Spleen (tissue), 11 donors: Measurements from ENCODE around the gene FBLN1. TPM values are rescaled to one million over a fixed set of nuclear protein-coding genes. Genes with fewer than 3 reads are reported as not detected.

Experiments
- DNase-seq: peaks from one replicate; pipeline ENCODE4 v3.0.0-alpha.2; 2020
- H3K27ac ChIP-seq, 8 donors: fragments of 200-600 bp; sonication (generic) in 7 of 8; 1 replicate in 4 of 8; 2 replicates in 4 of 8; pipeline versions ENCODE4 v1.5.0 to v1.8.0; 2016 to 2021; ENCODE audit warnings: inconsistent platforms in 4 of 8, mild to moderate bottlenecking in 4 of 8, moderate library complexity in 1 of 8
- H3K27me3 ChIP-seq, 7 donors: fragments of 200-600 bp; sonication (generic) in 6 of 7; replicated peaks in 1 of 7; 1 replicate in 4 of 7; 2 replicates in 3 of 7; pipeline versions ENCODE4 v1.5.0 to v1.8.0; 2016 to 2021; ENCODE audit warnings: inconsistent platforms in 3 of 7, mild to moderate bottlenecking in 1 of 7
- H3K36me3 ChIP-seq, 6 donors: fragments of 200-600 bp; sonication (generic) in 5 of 6; 1 replicate in 4 of 6; 2 replicates in 2 of 6; pipeline versions ENCODE4 v1.5.0 to v1.8.0; 2016 to 2021; ENCODE audit warnings: inconsistent platforms in 2 of 6
- H3K4me1 ChIP-seq, 6 donors: fragments of 200-600 bp; sonication (generic) in 5 of 6; 1 replicate in 3 of 6; 2 replicates in 3 of 6; pipeline versions ENCODE4 v1.5.0 to v1.8.0; 2016 to 2021; ENCODE audit warnings: inconsistent platforms in 3 of 6
- H3K4me3 ChIP-seq, 8 donors: fragments of 200-600 bp; sonication (generic) in 7 of 8; 1 replicate in 4 of 8; 2 replicates in 4 of 8; pipeline versions ENCODE4 v1.5.0 to v1.8.0; 2016 to 2021; ENCODE audit warnings: inconsistent platforms in 4 of 8, mild to moderate bottlenecking in 4 of 8, moderate library complexity in 2 of 8
- H3K9me3 ChIP-seq, 8 donors: fragments of 200-600 bp; sonication (generic) in 7 of 8; 1 replicate in 4 of 8; 2 replicates in 4 of 8; pipeline versions ENCODE4 v1.5.0 to v1.8.0; 2016 to 2021; ENCODE audit warnings: inconsistent platforms in 4 of 8
- CTCF ChIP-seq, 11 experiments: fragments of 200-600 bp in 7 of 11; fragments of 450-650 bp in 4 of 11; sonication (generic) in 4 of 11; IDR thresholded peaks in 8 of 11; conservative IDR thresholded peaks in 3 of 11; 1 replicate in 7 of 11; 2 replicates in 4 of 11; pipeline versions ENCODE4 v1.4.0 to v1.8.0; 2016 to 2021; ENCODE audit warnings: antibody characterized with exemption in 11 of 11, inconsistent platforms in 4 of 11, mild to moderate bottlenecking in 1 of 11
- POLR2A ChIP-seq, 3 donors: fragments of 450-650 bp; IDR thresholded peaks; one replicate each; pipeline ENCODE4 v1.5.1; 2017; ENCODE audit warnings: antibody characterized with exemption in 3 of 3, mild to moderate bottlenecking in 1 of 3
- POLR2AphosphoS5 ChIP-seq, 3 donors: sonication (generic); formaldehyde crosslinking; IDR thresholded peaks; one replicate each; pipeline ENCODE4 v1.5.1; 2017; ENCODE audit warnings: antibody characterized with exemption in 3 of 3
- WGBS, 5 donors: extraction: QIAGEN DNeasy Blood & Tissue Kit in 3 of 5; methylation state at CpG; one replicate each; pipeline versions ENCODE4 v1.1.5 to v1.1.7; 2013 to 2018; 5-methylcytosine and 5-hydroxymethylcytosine counted together
- intact Hi-C: fragments of 100-400 bp; cut with DNase I; formaldehyde crosslinking; loops from one replicate; pipeline ENCODE4 v1.15.0; 2023; ENCODE audit warnings: low total_unique reads
- polyA plus RNA-seq, 3 donors: library from polyadenylated mRNA; stranded (reverse); fragments of 200-250 nt; gene quantifications; one replicate each; pipeline ENCODE4 v1.2.1, GENCODE V29; 2013
- total RNA-seq, 7 donors: library from RNA; depleted of rRNA in 3 of 7; stranded (reverse); fragments of >200 nt in 3 of 7; fragmentation: NEBNext Ultra II Directional in 4 of 7; extraction: Animal tissue kit (Norgen Biotek cat#: 25700) in 4 of 7; gene quantifications; one replicate each; pipeline versions ENCODE4 v1.1.0 to v1.2.1, GENCODE V29; 2016 to 2021
- donor health status: healthy with polysubstance abuse.
- donor health status: DM: no; HTN: no; CAD: no; lungs with moderate emphysema.
- donor health status: DM: no; HTN: no; CAD: no.
- donor health status: Bipolar disorder and iron deficiency.
- donor health status: healthy.
- donor health status: DM: no; HTN: no; CAD: no.
- donor health status: DM: yes; HTN: yes; CAD: no.

The FBLN1 gene
- total and polyA plus RNA-seq, 10 donors = 1.9 to 20.3 (median 11.0) TPM

- H3K4me3 ChIP-seq = no peak overlapping the region
- H3K4me1 ChIP-seq = peaks cover 0 to 31% (median 12%) of the 10 kb centered on the region in 6 donors
- H3K36me3 ChIP-seq = no peaks in the 10 kb centered on the region
- DNase-seq = no peak
- H3K9me3 ChIP-seq = no peaks in the 10 kb centered on the region
- WGBS, 5 donors = 85 to 93% (median 92%) methylated on average over 22 of the region's 22 CpGs
- intact Hi-C loops = no loop called here
- TF ChIP-seq POLR2AphosphoS5 (IDR thresholded peaks at IDR 0.05) (no peak), POLR2A (IDR thresholded peaks at IDR 0.05) (no peak), CTCF (IDR thresholded peaks at IDR 0.05 in 8 of 11, conservative IDR thresholded peaks at IDR 0.05 in 3 of 11) (no peak)
- peaks cover 0 to 26% (median 0%) of the 10 kb centered on the region in 7 donors for H3K27me3 ChIP-seq
- H3K27ac ChIP-seq = no peak overlapping the region
These were observed 97.3 kb downstream of the FBLN1 start for GRCh38 chr22:45599836-45600577.

- H3K27ac ChIP-seq = no peak overlapping the region
- 62 to 80% (median 65%) methylated on average over 14 of the region's 14 CpGs for WGBS, 5 donors
- peaks cover 0 to 31% (median 12%) of the 10 kb centered on the region in 6 donors for H3K4me1 ChIP-seq
- no peak for DNase-seq
- no peak overlapping the region for H3K4me3 ChIP-seq
- intact Hi-C loops = no loop called here
- H3K27me3 ChIP-seq = peaks cover 0 to 26% (median 0%) of the 10 kb centered on the region in 7 donors
- H3K36me3 ChIP-seq = no peaks in the 10 kb centered on the region
- TF ChIP-seq POLR2AphosphoS5 (IDR thresholded peaks at IDR 0.05) (no peak), POLR2A (IDR thresholded peaks at IDR 0.05) (no peak), CTCF (IDR thresholded peaks at IDR 0.05 in 8 of 11, conservative IDR thresholded peaks at IDR 0.05 in 3 of 11) (no peak)
- H3K9me3 ChIP-seq = no peaks in the 10 kb centered on the region
These were observed 98.4 kb downstream of the FBLN1 start for GRCh38 chr22:45600790-45601730.

GRCh38 chr22:45602004-45602733 lies 99.5 kb downstream of the FBLN1 start:
- Histone ChIP-seq H3K27me3 (peaks cover 0 to 30% (median 0%) of the 10 kb centered on the region in 7 donors), H3K4me3 (no peak overlapping the region), H3K36me3 (no peaks in the 10 kb centered on the region), H3K9me3 (no peaks in the 10 kb centered on the region), H3K4me1 (peaks cover 0 to 31% (median 15%) of the 10 kb centered on the region in 6 donors), H3K27ac (no peak overlapping the region)
- peak; percentile 28 for DNase-seq
- intact Hi-C loops = no loop called here
- WGBS, 5 donors = 62 to 74% (median 68%) methylated on average over 10 of the region's 10 CpGs
- no peak for TF ChIP-seq POLR2AphosphoS5 (IDR thresholded peaks at IDR 0.05)
- TF ChIP-seq CTCF (IDR thresholded peaks at IDR 0.05 in 8 of 11, conservative IDR thresholded peaks at IDR 0.05 in 3 of 11) = no peak
